Endothelial cell of umbilical vein (primary cell): ENCODE data around the gene DPH6. TPM values are rescaled to one million over a fixed set of nuclear protein-coding genes. Genes with fewer than 3 reads are reported as not detected.

Source experiments
- BruUV-seq: library from RNA; stranded (reverse); fragments of 400-500 nt; replicated peaks from 2 replicates; lab custom pipeline; 2021; lab: Mats Ljungman, UMichigan
- CTCF ChIA-PET: fragments of 300-600, 350-600 bp; sonication (Branson Sonifier 250); formaldehyde crosslinking; loops from one replicate; lab custom pipeline; 2021; ENCODE audit warnings: antibody characterized with exemption, inconsistent platforms; lab: Charles Lee
- POLR2A ChIA-PET: fragments of 300-600, 350-600 bp; sonication (Branson Sonifier 250); formaldehyde crosslinking; loops from one replicate; lab custom pipeline; 2021; ENCODE audit warnings: antibody characterized with exemption, inconsistent platforms; lab: Charles Lee
- DNase-seq: peaks from one replicate; pipeline ENCODE4 v3.0.0-alpha.2; 2011; ENCODE audit warnings: low read depth, low spot score
- FAIRE-seq: peaks from 2 replicates; lab custom pipeline; 2011; peaks lifted over from hg19 to GRCh38; lab: Jason Lieb, UNC
- H2AFZ ChIP-seq: 2 replicates; pipeline ENCODE4 v1.6.0; 2012; ENCODE audit warnings: low read depth, low read length, control low read depth, inconsistent platforms
- H3K27ac ChIP-seq: 2 replicates; pipeline ENCODE4 v1.5.1; 2011; ENCODE audit warnings: low read depth, mild to moderate bottlenecking, control low read depth, low read length, moderate library complexity; ENCODE audit not compliant: insufficient read depth
- H3K27me3 ChIP-seq, 2 experiments: 2 replicates each; pipeline versions ENCODE4 v1.6.0 to v1.6.1; 2011; ENCODE audit warnings: low read length in 2 of 2, mixed read lengths in 1 of 2; ENCODE audit not compliant: control insufficient read depth in 2 of 2, insufficient read depth in 2 of 2
- H3K36me3 ChIP-seq, 2 experiments: 2 replicates in 1 of 2; 3 replicates in 1 of 2; pipeline ENCODE4 v1.5.1; 2011; ENCODE audit warnings: low read length in 2 of 2, mild to moderate bottlenecking in 1 of 2, moderate library complexity in 1 of 2; ENCODE audit not compliant: control insufficient read depth in 2 of 2, insufficient read depth in 2 of 2; ENCODE audit errors: extremely low read depth in 1 of 2
- H3K4me1 ChIP-seq: 3 replicates; pipeline ENCODE4 v1.5.1; 2011; ENCODE audit warnings: mild to moderate bottlenecking, low read length; ENCODE audit not compliant: control insufficient read depth, insufficient read depth; ENCODE audit errors: extremely low read depth
- H3K4me2 ChIP-seq: 2 replicates; pipeline ENCODE4 v1.6.1; 2011; ENCODE audit warnings: low read length, control low read depth, mixed read lengths; ENCODE audit not compliant: insufficient read depth
- H3K4me3 ChIP-seq, 3 experiments: fragments of 200-600 bp in 1 of 3; sonication (generic), shearing (Covaris generic) in 1 of 3; replicated peaks in 1 of 3; 2 replicates each; pipeline ENCODE4 v1.5.1; 2011 to 2016; ENCODE audit warnings: control low read depth in 3 of 3, low read length in 3 of 3, mild to moderate bottlenecking in 2 of 3, inconsistent platforms in 1 of 3, low read depth in 1 of 3, moderate library complexity in 1 of 3; ENCODE audit not compliant: insufficient read depth in 1 of 3
- H3K79me2 ChIP-seq: 2 replicates; pipeline ENCODE4 v1.6.0; 2012; ENCODE audit warnings: low read length, inconsistent platforms; ENCODE audit not compliant: control insufficient read depth, insufficient read depth
- H3K9ac ChIP-seq: replicated peaks from 2 replicates; pipeline ENCODE3; 2011; ENCODE audit warnings: low read length, control low read depth; ENCODE audit not compliant: insufficient read depth; ENCODE audit errors: extremely low read depth
- H3K9me1 ChIP-seq: replicated peaks from 3 replicates; pipeline ENCODE4 v1.6.0; 2011; ENCODE audit warnings: mild to moderate bottlenecking, low read length; ENCODE audit not compliant: control insufficient read depth, insufficient read depth; ENCODE audit errors: extremely low read depth
- H3K9me3 ChIP-seq: replicated peaks from 2 replicates; pipeline ENCODE4 v1.5.1; 2012; ENCODE audit warnings: low read length, inconsistent platforms; ENCODE audit not compliant: control insufficient read depth, insufficient read depth
- H4K20me1 ChIP-seq: replicated peaks from 2 replicates; pipeline ENCODE3; 2011; ENCODE audit warnings: mild to moderate bottlenecking, low read length; ENCODE audit not compliant: control insufficient read depth, insufficient read depth; ENCODE audit errors: extremely low read depth
- EZH2 ChIP-seq: IDR thresholded peaks from 2 replicates; pipeline ENCODE4 v1.6.1; 2012; ENCODE audit warnings: borderline replicate concordance, low read depth, mild to moderate bottlenecking, moderate library complexity, low read length, inconsistent platforms; ENCODE audit not compliant: severe bottlenecking
- FOS ChIP-seq: IDR thresholded peaks from 2 replicates; pipeline ENCODE4 v1.6.1; 2011; ENCODE audit warnings: mild to moderate bottlenecking, low read length, moderate library complexity, borderline replicate concordance; ENCODE audit not compliant: insufficient read depth
- GATA2 ChIP-seq: IDR thresholded peaks from 2 replicates; pipeline ENCODE4 v1.7.0; 2011; ENCODE audit warnings: low read depth, mild to moderate bottlenecking, moderate library complexity, mixed read lengths, low read length; ENCODE audit not compliant: insufficient read length, insufficient read depth
- JUN ChIP-seq: IDR thresholded peaks from 2 replicates; pipeline ENCODE4 v1.6.1; 2011; ENCODE audit warnings: borderline replicate concordance, low read depth; ENCODE audit not compliant: insufficient read length, insufficient read depth
- POLR2A ChIP-seq: IDR thresholded peaks from 2 replicates; pipeline ENCODE4 v1.6.1; 2012; ENCODE audit warnings: low read depth, mild to moderate bottlenecking, control low read depth, low read length
- POLR2AphosphoS5 ChIP-seq: IDR thresholded peaks from 2 replicates; pipeline ENCODE4 v1.6.1; 2012; ENCODE audit warnings: low read depth, mild to moderate bottlenecking, control low read depth, low read length, moderate library complexity; ENCODE audit not compliant: insufficient read depth
- dilution Hi-C: fragments of 300-500 bp; cut with MboI; formaldehyde crosslinking; loops from one replicate; pipeline ENCODE4 v1.15.0; 2019; ENCODE audit warnings: low sequenced_read_pairs; ENCODE audit not compliant: extremely low pct_ligation_motif_present
- intact Hi-C: fragments of 100-400 bp; cut with micrococcal nuclease; formaldehyde crosslinking; loops from one replicate; pipeline ENCODE4 v1.10.0; 2022
- polyA plus RNA-seq, 4 experiments: library from polyadenylated mRNA; depleted of rRNA in 3 of 4; stranded (reverse) in 3 of 4; unstranded in 1 of 4; fragments of >200 nt; gene quantifications; 2 replicates each; pipeline versions ENCODE4 v1.2.1 to v1.2.3, GENCODE V29; 2011 to 2012; ENCODE audit warnings: missing spikeins in 1 of 4
- total RNA-seq: library from RNA; stranded (reverse); gene quantifications from 2 replicates; pipeline ENCODE4 v1.2.3, GENCODE V29; 2021
- TF ChIP-seq, protein P1 (sequence below): IDR thresholded peaks from 2 replicates; pipeline ENCODE4 v1.6.1; 2011; ENCODE audit not compliant: insufficient read depth, insufficient read length
- TF ChIP-seq, protein P2 (sequence below), 2 donors: IDR thresholded peaks; 1 replicate in 1 of 2; 2 replicates in 1 of 2; pipeline ENCODE4 v1.5.1; 2011; ENCODE audit warnings: low read length in 2 of 2, mild to moderate bottlenecking in 2 of 2, moderate library complexity in 2 of 2, control low read depth in 1 of 2, inconsistent platforms in 1 of 2, low read depth in 1 of 2; ENCODE audit not compliant: insufficient read depth in 1 of 2; ENCODE audit errors: extremely low read depth in 1 of 2

DPH6 gene
- total and polyA plus RNA-seq, 2 donors (not counting 3 experiments of a cell fraction or from before 2014, with no cell fraction given): 4.6 to 10.1 TPM

DNA sequence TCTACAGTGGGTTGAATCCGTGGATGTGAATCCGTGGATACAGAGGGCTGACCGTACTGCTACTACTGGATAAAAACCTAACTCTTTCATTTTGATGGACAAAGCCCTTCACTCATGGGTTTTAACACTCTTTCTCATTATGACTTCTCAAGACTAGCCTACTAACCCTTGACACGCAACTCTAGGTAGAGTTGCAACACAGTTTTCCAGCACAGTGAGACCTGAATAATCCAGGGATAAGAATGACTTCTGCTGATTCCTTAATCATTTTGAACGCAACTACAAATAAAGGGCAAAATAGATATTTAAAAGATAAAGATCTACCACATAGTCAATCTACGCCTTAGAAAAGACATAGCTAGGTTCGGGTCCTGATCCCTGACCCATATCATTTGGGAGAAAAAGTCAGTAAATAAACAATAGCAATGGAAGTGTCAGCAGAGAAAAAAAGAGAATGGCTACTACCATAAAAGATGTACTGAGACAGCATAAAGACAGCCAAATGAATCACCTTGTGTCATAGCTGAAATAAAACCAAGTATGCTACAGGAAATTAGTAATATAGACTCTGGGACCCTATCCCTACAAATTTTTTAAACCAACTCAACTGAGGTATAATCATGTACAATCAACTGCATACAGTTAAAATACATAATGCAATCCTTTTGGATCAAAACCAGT is 87.6 kb downstream of the DPH6 start:
- FAIRE-seq (peak; percentile 28), DNase-seq (no peak)
- POLR2A ChIA-PET: no interaction called here
- Histone ChIP-seq H3K79me2 (no peaks in the 10 kb centered on the region), H3K9me3 (no peaks in the 10 kb centered on the region), H2AFZ (no peak overlapping the region), H3K4me3 (no peak overlapping the region), H4K20me1 (no peaks in the 10 kb centered on the region), H3K9ac (no peak overlapping the region), H3K4me2 (no peak overlapping the region), H3K9me1 (no peaks in the 10 kb centered on the region), H3K36me3 (no peaks in the 10 kb centered on the region), H3K27me3 (no peaks in the 10 kb centered on the region), H3K4me1 (peaks cover 11% of the 10 kb centered on the region), H3K27ac (no peak overlapping the region)
- dilution Hi-C loops: no loop called here
- intact Hi-C loops: no loop called here
- CTCF ChIA-PET: no interaction called here
- TF ChIP-seq, protein P1, sequence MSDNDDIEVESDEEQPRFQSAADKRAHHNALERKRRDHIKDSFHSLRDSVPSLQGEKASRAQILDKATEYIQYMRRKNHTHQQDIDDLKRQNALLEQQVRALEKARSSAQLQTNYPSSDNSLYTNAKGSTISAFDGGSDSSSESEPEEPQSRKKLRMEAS: no peak
- no peak for TF ChIP-seq JUN
- TF ChIP-seq, protein P2, sequence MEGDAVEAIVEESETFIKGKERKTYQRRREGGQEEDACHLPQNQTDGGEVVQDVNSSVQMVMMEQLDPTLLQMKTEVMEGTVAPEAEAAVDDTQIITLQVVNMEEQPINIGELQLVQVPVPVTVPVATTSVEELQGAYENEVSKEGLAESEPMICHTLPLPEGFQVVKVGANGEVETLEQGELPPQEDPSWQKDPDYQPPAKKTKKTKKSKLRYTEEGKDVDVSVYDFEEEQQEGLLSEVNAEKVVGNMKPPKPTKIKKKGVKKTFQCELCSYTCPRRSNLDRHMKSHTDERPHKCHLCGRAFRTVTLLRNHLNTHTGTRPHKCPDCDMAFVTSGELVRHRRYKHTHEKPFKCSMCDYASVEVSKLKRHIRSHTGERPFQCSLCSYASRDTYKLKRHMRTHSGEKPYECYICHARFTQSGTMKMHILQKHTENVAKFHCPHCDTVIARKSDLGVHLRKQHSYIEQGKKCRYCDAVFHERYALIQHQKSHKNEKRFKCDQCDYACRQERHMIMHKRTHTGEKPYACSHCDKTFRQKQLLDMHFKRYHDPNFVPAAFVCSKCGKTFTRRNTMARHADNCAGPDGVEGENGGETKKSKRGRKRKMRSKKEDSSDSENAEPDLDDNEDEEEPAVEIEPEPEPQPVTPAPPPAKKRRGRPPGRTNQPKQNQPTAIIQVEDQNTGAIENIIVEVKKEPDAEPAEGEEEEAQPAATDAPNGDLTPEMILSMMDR (IDR thresholded peaks at IDR 0.05; ENCODE audit: extremely low read depth in 1 of 2, insufficient read depth in 1 of 2, low read depth in 1 of 2, low read length in 2 of 2): no peak
- TF ChIP-seq EZH2: no peak
- TF ChIP-seq POLR2A: no peak
- peak; percentile 71 for TF ChIP-seq FOS
- peak; percentile 46 for TF ChIP-seq GATA2
- no peak for TF ChIP-seq POLR2AphosphoS5
- BruUV-seq: no TSS peak
